Measurements from ENCODE around the gene STMN1.

DNA sequence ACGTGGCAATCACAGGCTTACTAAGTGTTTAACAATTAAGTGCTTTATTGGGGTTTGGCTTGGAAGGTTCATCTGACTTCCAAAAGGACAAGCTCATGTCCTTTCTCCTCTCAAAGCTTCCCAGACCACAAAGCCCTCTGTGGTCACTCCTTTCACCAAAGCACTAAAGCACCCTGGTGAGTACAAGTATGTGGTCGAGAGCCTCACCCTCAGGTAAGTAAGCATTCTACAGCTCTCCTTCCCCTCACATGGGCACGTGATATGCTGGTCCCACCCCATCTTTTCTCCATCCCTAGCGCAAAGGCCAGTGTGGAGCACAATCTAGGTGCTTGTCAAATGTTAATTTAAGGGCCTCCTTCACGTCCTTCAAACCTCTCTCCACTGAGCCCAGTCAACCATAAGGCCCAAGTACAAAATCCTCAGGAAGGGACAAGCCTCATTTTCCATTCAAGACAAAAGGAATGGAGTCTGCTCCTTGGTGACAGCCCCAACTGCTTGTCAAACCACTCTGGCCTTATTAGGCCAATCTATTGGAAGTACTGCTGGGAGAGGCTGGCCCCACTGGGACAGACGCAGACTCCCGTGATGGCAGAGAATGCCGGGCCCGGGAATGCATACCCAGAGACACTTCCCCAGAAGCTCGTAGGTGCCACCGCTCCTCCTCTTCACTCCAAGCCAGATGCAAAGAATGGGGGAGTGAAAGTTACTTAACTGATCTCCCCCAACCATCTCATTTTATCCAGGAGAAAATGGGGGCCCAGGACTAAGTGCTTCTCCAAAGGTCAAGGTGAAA is 7.8 kb downstream of the STMN1 start:
- TF ChIP-seq, protein P1, sequence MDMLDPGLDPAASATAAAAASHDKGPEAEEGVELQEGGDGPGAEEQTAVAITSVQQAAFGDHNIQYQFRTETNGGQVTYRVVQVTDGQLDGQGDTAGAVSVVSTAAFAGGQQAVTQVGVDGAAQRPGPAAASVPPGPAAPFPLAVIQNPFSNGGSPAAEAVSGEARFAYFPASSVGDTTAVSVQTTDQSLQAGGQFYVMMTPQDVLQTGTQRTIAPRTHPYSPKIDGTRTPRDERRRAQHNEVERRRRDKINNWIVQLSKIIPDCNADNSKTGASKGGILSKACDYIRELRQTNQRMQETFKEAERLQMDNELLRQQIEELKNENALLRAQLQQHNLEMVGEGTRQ (IDR thresholded peaks at IDR 0.05), result no peak
- TF ChIP-seq MYC (IDR thresholded peaks at IDR 0.05; ENCODE audit: borderline replicate concordance, low read length) (no peak), ESRRA (IDR thresholded peaks at IDR 0.05; ENCODE audit: borderline replicate concordance, low read length) (no peak)

All from A549 (cell line).